Mesodermal cell (in vitro differentiated cells): ENCODE results near the gene OR7G1.

Experiments used
- H3K27ac ChIP-seq: 2 replicates; pipeline ENCODE4 v1.7.0; 2013; ENCODE audit warnings: mild to moderate bottlenecking, low read depth, low read length, moderate library complexity; ENCODE audit not compliant: severe bottlenecking
- H3K36me3 ChIP-seq: 2 replicates; pipeline ENCODE4 v1.7.1; 2013; ENCODE audit warnings: mild to moderate bottlenecking, low read length, moderate library complexity; ENCODE audit not compliant: control insufficient read depth, insufficient read depth
- H3K4me1 ChIP-seq: one replicate; pipeline ENCODE4 v1.7.1; 2013; ENCODE audit warnings: mild to moderate bottlenecking, low read length; ENCODE audit not compliant: insufficient read depth, control insufficient read depth, poor library complexity, severe bottlenecking
- H3K4me3 ChIP-seq: 2 replicates; pipeline ENCODE4 v1.7.0; 2013; ENCODE audit warnings: low read length, control low read depth, mild to moderate bottlenecking; ENCODE audit not compliant: insufficient read depth, poor library complexity, severe bottlenecking; ENCODE audit errors: extremely low read depth
- H3K9me3 ChIP-seq: 2 replicates; pipeline ENCODE4 v1.7.1; 2013; ENCODE audit warnings: mild to moderate bottlenecking, low read length, moderate library complexity; ENCODE audit not compliant: control insufficient read depth
- WGBS, 2 experiments: methylation state at CpG; one replicate each; pipeline ENCODE4 v1.1.5; 2013; ENCODE audit warnings: missing lambda C conversion rate in 2 of 2; ENCODE audit not compliant: insufficient coverage in 2 of 2; 5-methylcytosine and 5-hydroxymethylcytosine counted together

OR7G1 gene

GRCh38 chr19:9144920-9145319 lies 29.4 kb upstream of the OR7G1 start:
- H3K9me3 ChIP-seq = peaks cover 45% of the 10 kb centered on the region
- WGBS, 2 experiments = 93 to 98% methylated on average over 5 of the region's 5 CpGs
- no peak overlapping the region for H3K27ac ChIP-seq
- H3K4me3 ChIP-seq = no peak overlapping the region
- no peaks in the 10 kb centered on the region for H3K4me1 ChIP-seq
- peaks cover 64% of the 10 kb centered on the region for H3K36me3 ChIP-seq

GRCh38 chr19:9140159-9140874 lies 24.8 kb upstream of the OR7G1 start, which contains the start of gene ZNF317:
ZNF317 (plus strand) TSS chr19:9140397; CDS start chr19:9156017, 15,620 bp downstream.
- peaks cover 22% of the 10 kb centered on the region for H3K36me3 ChIP-seq
- H3K27ac ChIP-seq = peak within 1 kb of the TSS; percentile 48
- no peaks in the 10 kb centered on the region for H3K4me1 ChIP-seq
- WGBS, 2 experiments = 0% methylated on average over 30 to 35 of the region's 43 CpGs
- peaks cover 16% of the 10 kb centered on the region for H3K9me3 ChIP-seq
- H3K4me3 ChIP-seq = peak within 1 kb of the TSS; percentile 80

- H3K36me3 ChIP-seq = peaks cover 18% of the 10 kb centered on the region
- 25 to 42% methylated on average over 4 of the region's 8 CpGs for WGBS, 2 experiments
- no peak overlapping the region for H3K27ac ChIP-seq
- peaks cover 10% of the 10 kb centered on the region for H3K9me3 ChIP-seq
- H3K4me3 ChIP-seq = peak overlapping the region; percentile 80
- no peaks in the 10 kb centered on the region for H3K4me1 ChIP-seq
These were observed 24.1 kb upstream of the OR7G1 start for GRCh38 chr19:9139609-9140158.

- no peaks in the 10 kb centered on the region for H3K36me3 ChIP-seq
- no peak overlapping the region for H3K27ac ChIP-seq
- 71 to 84% methylated on average over 4 to 5 of the region's 5 CpGs for WGBS, 2 experiments
- H3K4me1 ChIP-seq = no peaks in the 10 kb centered on the region
- peaks cover 3% of the 10 kb centered on the region for H3K9me3 ChIP-seq
- H3K4me3 ChIP-seq = no peak overlapping the region
These were observed 16.9 kb upstream of the OR7G1 start for GRCh38 chr19:9132422-9132821.

GRCh38 chr19:9130965-9131364 lies 15.4 kb upstream of the OR7G1 start:
- 80% methylated on average over 1 of the region's 1 CpG; no CpG with 5 or more reads in 1 of the 2 experiments for WGBS, 2 experiments
- Histone ChIP-seq H3K27ac (no peak overlapping the region), H3K4me3 (no peak overlapping the region), H3K4me1 (no peaks in the 10 kb centered on the region), H3K36me3 (no peaks in the 10 kb centered on the region), H3K9me3 (peaks cover 4% of the 10 kb centered on the region)

GRCh38 chr19:9128171-9128570 lies 12.6 kb upstream of the OR7G1 start:
- Histone ChIP-seq H3K9me3 (peaks cover 11% of the 10 kb centered on the region), H3K27ac (no peak overlapping the region), H3K4me3 (no peak overlapping the region), H3K36me3 (no peaks in the 10 kb centered on the region), H3K4me1 (no peaks in the 10 kb centered on the region)
- WGBS, 2 experiments = 70 to 89% methylated on average over 1 to 3 of the region's 3 CpGs

- H3K36me3 ChIP-seq = no peaks in the 10 kb centered on the region
- no peak within 1 kb of the TSS for H3K4me3 ChIP-seq
- H3K4me1 ChIP-seq = no peaks in the 10 kb centered on the region
- H3K9me3 ChIP-seq = peaks cover 14% of the 10 kb centered on the region
- 50 to 58% methylated on average over 1 of the region's 1 CpG for WGBS, 2 experiments
- no peak within 1 kb of the TSS for H3K27ac ChIP-seq
These were observed 11.4 kb upstream of the OR7G1 start, which contains the start of gene OR7G3 for GRCh38 chr19:9126900-9127405. OR7G3 (minus strand) TSS chr19:9126950; CDS start chr19:9126950, 0 bp downstream.

- Histone ChIP-seq H3K4me3 (no peak overlapping the region), H3K4me1 (no peaks in the 10 kb centered on the region), H3K36me3 (no peaks in the 10 kb centered on the region), H3K27ac (no peak overlapping the region), H3K9me3 (peaks cover 5% of the 10 kb centered on the region)
- 36 to 57% methylated on average over 2 of the region's 5 CpGs for WGBS, 2 experiments
These were observed 984 bp upstream of the OR7G1 start for GRCh38 chr19:9116547-9116946.

- Histone ChIP-seq H3K9me3 (peaks cover 12% of the 10 kb centered on the region), H3K4me1 (no peaks in the 10 kb centered on the region), H3K4me3 (no peak overlapping the region), H3K36me3 (no peaks in the 10 kb centered on the region), H3K27ac (no peak overlapping the region)
- WGBS, 2 experiments = 55% methylated on average over 1 of the region's 2 CpGs; no CpG with 5 or more reads in 1 of the 2 experiments
These were observed 5.6 kb downstream of the OR7G1 start for GRCh38 chr19:9109959-9110358.

GRCh38 chr19:9107375-9107774 lies 8.2 kb downstream of the OR7G1 start, which contains the start of gene OR7G2:
OR7G2 (minus strand) TSS chr19:9107475; CDS start chr19:9103243, 4,232 bp downstream.
- Histone ChIP-seq H3K27ac (no peak within 1 kb of the TSS), H3K4me3 (no peak within 1 kb of the TSS), H3K4me1 (no peaks in the 10 kb centered on the region), H3K9me3 (peaks cover 18% of the 10 kb centered on the region), H3K36me3 (no peaks in the 10 kb centered on the region)
- WGBS, 2 experiments = 76 to 100% methylated on average over 1 to 4 of the region's 8 CpGs

- H3K27ac ChIP-seq = no peak within 1 kb of the TSS
- no peak within 1 kb of the TSS for H3K4me3 ChIP-seq
- H3K36me3 ChIP-seq = no peaks in the 10 kb centered on the region
- no peaks in the 10 kb centered on the region for H3K9me3 ChIP-seq
- no peaks in the 10 kb centered on the region for H3K4me1 ChIP-seq
- 56 to 80% methylated on average over 1 to 2 of the region's 2 CpGs for WGBS, 2 experiments
These were observed 28.8 kb downstream of the OR7G1 start, which contains the start of gene OR1M1 for GRCh38 chr19:9086761-9087160. OR1M1 (plus strand) TSS chr19:9087061; CDS start chr19:9093245, 6,184 bp downstream.
